Mucosa of descending colon (tissue), 3 donors: ENCODE results near the gene RCBTB1. TPM values are rescaled to one million over a fixed set of nuclear protein-coding genes. Genes with fewer than 3 reads are reported as not detected.
"Not testable (repeated sequence)": the region's sequence is repeated elsewhere in the genome, so short reads cannot be mapped to it uniquely, and the experiment has no call there.

ENCODE experiments used
- ATAC-seq: fragments of 200-7000 bp; cut with Tn5 transposase; one replicate; pipeline ENCODE4 v1.9.1; 2020; ENCODE audit warnings: mild to moderate bottlenecking, moderate library complexity
- DNase-seq, 3 donors: peaks; one replicate each; pipeline ENCODE4 v3.0.0-alpha.2; 2020
- H3K36me3 ChIP-seq: fragments of 200-600 bp; one replicate; pipeline ENCODE4 v1.8.0; 2021; ENCODE audit warnings: low read depth, mild to moderate bottlenecking
- H3K4me1 ChIP-seq: fragments of 200-600 bp; one replicate; pipeline ENCODE4 v1.8.0; 2021; ENCODE audit warnings: low read depth, mild to moderate bottlenecking
- H3K4me3 ChIP-seq: fragments of 200-600 bp; one replicate; pipeline ENCODE4 v1.8.0; 2021; ENCODE audit warnings: mild to moderate bottlenecking
- H3K9me3 ChIP-seq: fragments of 200-600 bp; one replicate; pipeline ENCODE4 v1.8.0; 2021; ENCODE audit warnings: mild to moderate bottlenecking
- CTCF ChIP-seq: fragments of 200-600 bp; IDR thresholded peaks from one replicate; pipeline ENCODE4 v1.8.0; 2022; ENCODE audit warnings: antibody characterized with exemption, mild to moderate bottlenecking
- intact Hi-C, 2 donors: fragments of 100-400 bp; cut with DNase I in 1 of 2; cut with micrococcal nuclease in 1 of 2; formaldehyde crosslinking; loops; one replicate each; pipeline versions ENCODE4 v1.11.0 to v1.11.1; 2022; cut with DNase I, micrococcal nuclease
- total RNA-seq, 3 donors: library from RNA; stranded (reverse); fragmentation: NEBNext Ultra II Directional in 2 of 3; extraction: Animal tissue kit (Norgen Biotek cat#: 25700) in 2 of 3; gene quantifications; one replicate each; pipeline versions ENCODE4 v1.2.1 to v1.2.4, GENCODE V29; 2021 to 2023
- donor health status: DM: no; HTN: no; CAD: no; lungs with moderate emphysema.
- donor health status: DM: no; HTN: no; CAD: no.
- donor health status: DM: no; HTN: yes; CAD: no.

Gene RCBTB1
- total RNA-seq, 3 donors from 2014 or later = 5.3 to 11.7 (median 6.7) TPM

- H3K9me3 ChIP-seq = no peaks in the 10 kb centered on the region
- no peak overlapping the region for H3K4me3 ChIP-seq
- no peak for DNase-seq
- H3K4me1 ChIP-seq = no peaks in the 10 kb centered on the region
- intact Hi-C loops = no loop called here
- no peaks in the 10 kb centered on the region for H3K36me3 ChIP-seq
- no peak for TF ChIP-seq CTCF
- no peak for ATAC-seq
Measured at GRCh38 chr13:49567491-49567890, 17.9 kb downstream of the RCBTB1 start.

- DNase-seq (no peak), ATAC-seq (no peak)
- H3K36me3 ChIP-seq = no peaks in the 10 kb centered on the region
- intact Hi-C loops = no loop called here
- H3K9me3 ChIP-seq = no peaks in the 10 kb centered on the region
- no peak for TF ChIP-seq CTCF
- H3K4me1 ChIP-seq = no peaks in the 10 kb centered on the region
- H3K4me3 ChIP-seq = no peak overlapping the region
Measured at GRCh38 chr13:49566461-49566860, 18.9 kb downstream of the RCBTB1 start.

GRCh38 chr13:49565461-49565860 lies 19.9 kb downstream of the RCBTB1 start:
- ATAC-seq, H3K4me1 ChIP-seq, DNase-seq, intact Hi-C loops, H3K4me3 ChIP-seq, H3K36me3 ChIP-seq, H3K9me3 ChIP-seq: not testable (repeated sequence)

GRCh38 chr13:49563516-49563915 lies 21.8 kb downstream of the RCBTB1 start:
- Histone ChIP-seq H3K9me3 (no peaks in the 10 kb centered on the region), H3K4me1 (peaks cover 5% of the 10 kb centered on the region), H3K4me3 (no peak overlapping the region), H3K36me3 (no peaks in the 10 kb centered on the region)
- no peak for ATAC-seq
- intact Hi-C loops = no loop called here
- DNase-seq = no peak
- TF ChIP-seq CTCF = no peak

DNA sequence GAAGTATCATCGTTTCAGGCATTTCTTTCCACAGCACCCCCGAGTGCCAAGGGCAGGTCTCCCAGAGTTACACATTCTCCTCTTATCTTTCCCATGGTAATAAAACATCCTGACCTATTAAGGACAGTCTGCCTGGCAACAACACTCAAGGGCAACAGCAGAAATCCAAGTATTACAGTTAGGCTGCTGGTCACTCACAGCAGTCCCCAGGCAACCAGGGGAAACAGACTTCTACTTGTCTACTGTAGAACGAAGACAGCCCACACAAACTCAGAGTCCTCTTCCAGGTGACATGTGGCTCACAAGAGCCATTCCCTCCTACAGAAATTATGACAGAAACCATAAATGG lies 24.3 kb downstream of the RCBTB1 start:
- ATAC-seq = peak; percentile 48

More for the DNA sequence above, 24.3 kb downstream of the RCBTB1 start:
- Histone ChIP-seq H3K4me3 (no peak overlapping the region), H3K4me1 (peaks cover 5% of the 10 kb centered on the region), H3K36me3 (no peaks in the 10 kb centered on the region), H3K9me3 (no peaks in the 10 kb centered on the region)
- intact Hi-C loops = no loop called here
- no peak for DNase-seq
- no peak for TF ChIP-seq CTCF
